ES-I3 (cell line): ENCODE data around the gene DIP2C.
"Not testable (repeated sequence)": the region's sequence is repeated elsewhere in the genome, so short reads cannot be mapped to it uniquely, and the experiment has no call there.

Experiments used
- H3K36me3 ChIP-seq: 2 replicates; pipeline ENCODE4 v1.6.1; 2013; ENCODE audit warnings: mild to moderate bottlenecking, low read length, control low read depth, moderate library complexity; ENCODE audit not compliant: insufficient read depth
- H3K4me1 ChIP-seq: 2 replicates; pipeline ENCODE4 v1.6.1; 2013; ENCODE audit warnings: mild to moderate bottlenecking, control low read depth, low read length; ENCODE audit not compliant: insufficient read depth
- H3K9ac ChIP-seq: 2 replicates; pipeline ENCODE4 v1.6.1; 2013; ENCODE audit warnings: low read depth, mild to moderate bottlenecking, low read length, moderate library complexity
- H3K9me3 ChIP-seq: 2 replicates; pipeline ENCODE4 v1.6.1; 2013; ENCODE audit warnings: mild to moderate bottlenecking, low read length, moderate library complexity; ENCODE audit not compliant: control insufficient read depth, insufficient read depth

Gene DIP2C

GRCh38 chr10:517872-518475, 171.5 kb downstream of the DIP2C start:
- Histone ChIP-seq H3K9ac (no peak overlapping the region), H3K9me3 (no peaks in the 10 kb centered on the region), H3K36me3 (no peaks in the 10 kb centered on the region), H3K4me1 (0 out of 2 replicates have a peak, but pooled peaks cover 10% of the 10 kb centered on the region)

GRCh38 chr10:517241-517830, 172.1 kb downstream of the DIP2C start:
- 0 out of 2 replicates have a peak, but pooled peaks cover 10% of the 10 kb centered on the region for H3K4me1 ChIP-seq
- no peaks in the 10 kb centered on the region for H3K9me3 ChIP-seq
- H3K9ac ChIP-seq: no peak overlapping the region
- H3K36me3 ChIP-seq: no peaks in the 10 kb centered on the region

- H3K36me3 ChIP-seq: no peaks in the 10 kb centered on the region
- H3K4me1 ChIP-seq: 0 out of 2 replicates have a peak, but pooled peaks cover 10% of the 10 kb centered on the region
- no peaks in the 10 kb centered on the region for H3K9me3 ChIP-seq
- H3K9ac ChIP-seq: no peak overlapping the region
Measured at GRCh38 chr10:516764-517163, 172.7 kb downstream of the DIP2C start.

- H3K4me1 ChIP-seq: 0 out of 2 replicates have a peak, but pooled peaks cover 6% of the 10 kb centered on the region
- H3K9me3 ChIP-seq: no peaks in the 10 kb centered on the region
- H3K9ac ChIP-seq: no peak overlapping the region
- H3K36me3 ChIP-seq: no peaks in the 10 kb centered on the region
Measured at GRCh38 chr10:515674-516073, 173.8 kb downstream of the DIP2C start.

- H3K36me3 ChIP-seq: no peaks in the 10 kb centered on the region
- H3K4me1 ChIP-seq: no peaks in the 10 kb centered on the region
- H3K9me3 ChIP-seq: no peaks in the 10 kb centered on the region
- H3K9ac ChIP-seq: no peak overlapping the region
Measured at GRCh38 chr10:514137-514671, 175.3 kb downstream of the DIP2C start.

- H3K9ac ChIP-seq: no peak overlapping the region
- H3K9me3 ChIP-seq: no peaks in the 10 kb centered on the region
- no peaks in the 10 kb centered on the region for H3K36me3 ChIP-seq
- no peaks in the 10 kb centered on the region for H3K4me1 ChIP-seq
Measured at GRCh38 chr10:513393-513792, 176.1 kb downstream of the DIP2C start.

GRCh38 chr10:512661-513060, 176.8 kb downstream of the DIP2C start:
- not testable (repeated sequence) for H3K9ac ChIP-seq, H3K36me3 ChIP-seq, H3K4me1 ChIP-seq, H3K9me3 ChIP-seq

- Histone ChIP-seq H3K9ac (no peak overlapping the region), H3K9me3 (no peaks in the 10 kb centered on the region), H3K36me3 (no peaks in the 10 kb centered on the region), H3K4me1 (no peaks in the 10 kb centered on the region)
Measured at GRCh38 chr10:511849-512191, 177.6 kb downstream of the DIP2C start.

- Histone ChIP-seq H3K36me3 (no peaks in the 10 kb centered on the region), H3K9me3 (no peaks in the 10 kb centered on the region), H3K4me1 (no peaks in the 10 kb centered on the region), H3K9ac (no peak overlapping the region)
Measured at GRCh38 chr10:511101-511848, 178.2 kb downstream of the DIP2C start.

- Histone ChIP-seq H3K36me3 (no peaks in the 10 kb centered on the region), H3K9ac (no peak overlapping the region), H3K4me1 (no peaks in the 10 kb centered on the region), H3K9me3 (no peaks in the 10 kb centered on the region)
Measured at GRCh38 chr10:510415-510881, 179.0 kb downstream of the DIP2C start.

GRCh38 chr10:509361-510102, 179.9 kb downstream of the DIP2C start:
- no peaks in the 10 kb centered on the region for H3K9me3 ChIP-seq
- H3K4me1 ChIP-seq: no peaks in the 10 kb centered on the region
- no peak overlapping the region for H3K9ac ChIP-seq
- no peaks in the 10 kb centered on the region for H3K36me3 ChIP-seq

- no peaks in the 10 kb centered on the region for H3K4me1 ChIP-seq
- no peaks in the 10 kb centered on the region for H3K36me3 ChIP-seq
- H3K9me3 ChIP-seq: no peaks in the 10 kb centered on the region
- no peak overlapping the region for H3K9ac ChIP-seq
Measured at GRCh38 chr10:508726-509125, 180.7 kb downstream of the DIP2C start.

- Histone ChIP-seq H3K9me3 (no peaks in the 10 kb centered on the region), H3K4me1 (no peaks in the 10 kb centered on the region), H3K36me3 (no peaks in the 10 kb centered on the region)
Measured at GRCh38 chr10:507908-508444, 181.5 kb downstream of the DIP2C start.

GRCh38 chr10:507355-507699, 182.1 kb downstream of the DIP2C start:
- Histone ChIP-seq H3K9me3 (no peaks in the 10 kb centered on the region), H3K9ac (no peak overlapping the region), H3K4me1 (no peaks in the 10 kb centered on the region), H3K36me3 (no peaks in the 10 kb centered on the region)

More at GRCh38 chr10:507908-508444, 181.5 kb downstream of the DIP2C start:
- H3K9ac ChIP-seq: no peak overlapping the region
